ENCODE measurements around the gene CLEC4A.

GRCh38 chr12:8154526-8154925 lies 31.1 kb downstream of the CLEC4A start:
- TF ChIP-seq CTCF (conservative IDR thresholded peaks at IDR 0.05; ENCODE audit: low read length), result no peak
- TF ChIP-seq EZH2phosphoT487 (IDR thresholded peaks at IDR 0.05; ENCODE audit: borderline replicate concordance, low read depth, low read length), result no peak
